ENCODE data around the gene GPR137C.
"Not testable (repeated sequence)": the region's sequence is repeated elsewhere in the genome, so short reads cannot be mapped to it uniquely, and the experiment has no call there.

The GPR137C gene

GRCh38 chr14:52568454-52568853, 15.8 kb downstream of the GPR137C start:
- DNase-seq: not testable (repeated sequence)

- DNase-seq: no peak
Measured at GRCh38 chr14:52575858-52576257, 23.2 kb downstream of the GPR137C start.

DNA sequence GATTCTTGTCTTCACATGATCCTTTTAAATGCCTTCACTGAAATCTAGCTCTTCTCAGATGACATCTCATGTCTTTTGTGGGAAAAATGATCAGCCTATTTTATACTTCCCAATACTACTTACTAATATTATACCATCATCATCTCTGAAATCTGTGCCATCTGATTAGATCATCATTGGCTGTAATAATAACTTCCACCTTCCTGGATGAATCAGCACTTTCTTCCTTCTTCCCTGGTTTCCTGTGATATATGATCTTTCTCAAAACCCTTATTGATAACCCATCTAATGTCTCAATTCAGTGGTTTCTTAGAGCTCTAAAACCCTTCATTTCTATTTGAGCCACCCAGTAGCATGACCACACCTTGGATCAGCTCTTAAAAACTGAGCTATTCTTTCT, 30.9 kb downstream of the GPR137C start:
- DNase-seq: no peak

- DNase-seq: no peak
Measured at GRCh38 chr14:52589646-52590045, 37.0 kb downstream of the GPR137C start.

- DNase-seq: no peak
Measured at GRCh38 chr14:52590318-52590717, 37.7 kb downstream of the GPR137C start.

- no peak for DNase-seq
Measured at GRCh38 chr14:52596320-52596719, 43.7 kb downstream of the GPR137C start.

- no peak for DNase-seq
Measured at GRCh38 chr14:52596861-52597260, 44.2 kb downstream of the GPR137C start.

- no peak for DNase-seq
Measured at GRCh38 chr14:52598568-52598967, 45.9 kb downstream of the GPR137C start.

DNA sequence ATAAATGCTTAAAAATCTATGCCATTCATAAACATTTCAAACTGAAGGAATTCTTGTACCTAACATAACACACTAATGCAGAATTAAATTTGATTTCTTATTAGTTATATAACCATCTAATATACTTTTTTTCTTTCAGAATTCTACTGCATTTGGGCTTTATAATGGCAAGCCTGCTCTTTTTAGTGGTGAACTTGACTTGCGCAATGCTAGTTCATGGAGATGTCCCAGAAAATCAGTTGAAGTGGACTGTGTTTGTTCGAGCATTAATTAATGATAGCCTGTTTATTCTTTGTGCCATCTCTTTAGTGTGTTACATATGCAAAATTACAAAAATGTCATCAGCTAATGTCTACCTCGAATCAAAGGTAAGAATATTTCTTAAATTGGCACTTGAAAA, 47.3 kb downstream of the GPR137C start:
- no peak for DNase-seq

DNA sequence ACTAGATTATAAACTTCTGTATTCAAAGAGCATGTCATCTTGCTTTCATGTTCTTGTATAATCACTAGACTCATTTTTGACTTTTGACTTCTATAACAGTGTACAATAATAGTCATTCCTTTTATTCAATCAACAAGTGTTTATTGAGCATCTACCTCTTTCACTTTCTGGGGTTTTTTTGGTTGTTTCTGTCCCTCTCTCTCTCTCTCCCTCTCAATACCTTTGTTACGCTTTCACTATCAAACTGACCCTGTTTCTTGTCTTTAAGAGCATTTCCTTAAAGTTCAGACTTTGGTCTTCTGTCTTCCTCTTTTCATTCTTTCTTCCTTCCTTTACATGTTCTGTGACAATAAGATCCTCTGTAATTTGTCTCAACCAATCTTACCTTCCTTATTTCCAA, 49.5 kb downstream of the GPR137C start:
- no peak for DNase-seq

GRCh38 chr14:52607061-52607460, 54.4 kb downstream of the GPR137C start:
- DNase-seq: no peak

DNA sequence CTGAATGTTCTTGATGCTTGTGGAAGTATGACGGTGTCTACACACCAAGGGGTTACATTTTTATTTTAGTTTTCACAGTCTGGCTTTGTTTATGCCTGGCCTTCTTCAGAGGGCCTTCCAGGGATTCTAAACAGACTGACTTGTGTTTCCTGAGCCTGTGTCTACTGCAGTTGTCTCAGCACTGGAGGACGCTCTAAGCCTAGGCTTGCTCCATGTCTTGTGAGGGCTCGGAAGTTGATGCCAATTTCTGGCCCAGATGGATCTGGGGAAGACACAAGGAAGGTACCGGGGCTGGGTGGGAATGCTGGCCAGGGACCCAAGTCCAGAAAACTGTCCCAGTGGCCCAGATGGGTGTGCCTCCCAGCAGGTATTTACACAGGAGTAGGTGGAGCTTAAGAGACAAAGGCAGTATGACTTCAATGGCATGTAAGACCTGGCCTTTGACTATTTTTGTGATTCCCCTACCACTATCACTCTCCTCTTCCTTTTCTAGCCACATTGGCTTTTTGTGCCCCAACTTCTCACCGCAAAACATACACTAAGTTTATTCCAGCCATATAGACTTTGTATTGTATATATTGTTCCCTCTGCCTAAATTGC, 56.9 kb downstream of the GPR137C start:
- DNase-seq: no peak

DNA sequence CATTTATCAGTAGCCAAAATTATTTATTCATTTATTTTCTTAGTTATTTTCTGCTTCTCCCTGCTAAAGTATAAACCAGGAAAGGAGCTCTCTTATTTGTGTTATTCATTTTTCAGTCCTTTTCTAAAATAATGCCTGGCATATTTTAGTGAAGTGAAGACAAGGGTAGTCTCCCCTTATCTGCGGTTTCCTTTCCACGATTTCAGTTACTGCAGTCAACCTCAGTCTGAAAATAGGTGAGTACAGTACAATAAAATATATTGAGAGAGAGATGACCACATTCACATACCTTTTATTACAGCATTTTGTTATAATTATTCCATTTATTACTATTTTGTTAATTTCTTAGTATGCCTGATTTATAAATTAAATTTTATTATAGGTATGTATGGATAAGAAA, 57.6 kb downstream of the GPR137C start:
- no peak for DNase-seq

DNA sequence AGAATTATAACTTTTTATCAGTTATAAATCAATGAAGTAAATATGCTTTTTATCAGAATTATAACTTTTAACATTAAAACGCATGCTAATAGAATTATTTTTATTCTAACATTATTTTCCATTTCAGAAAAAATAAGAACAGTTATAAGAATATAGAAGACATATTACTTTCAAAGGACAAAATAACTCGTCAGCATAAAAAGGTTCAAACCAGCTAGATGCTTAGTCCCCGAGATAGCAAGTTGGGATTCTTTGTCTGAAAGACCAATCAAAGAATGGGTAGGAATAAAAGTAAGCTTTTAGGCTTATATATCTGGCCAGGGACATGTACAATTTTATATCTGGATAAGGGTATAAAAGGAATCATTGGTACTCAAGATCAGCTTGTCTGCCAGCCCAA, 66.0 kb downstream of the GPR137C start:
- no peak for DNase-seq

GRCh38 chr14:52619687-52620086, 67.1 kb downstream of the GPR137C start:
- DNase-seq: no peak

DNA sequence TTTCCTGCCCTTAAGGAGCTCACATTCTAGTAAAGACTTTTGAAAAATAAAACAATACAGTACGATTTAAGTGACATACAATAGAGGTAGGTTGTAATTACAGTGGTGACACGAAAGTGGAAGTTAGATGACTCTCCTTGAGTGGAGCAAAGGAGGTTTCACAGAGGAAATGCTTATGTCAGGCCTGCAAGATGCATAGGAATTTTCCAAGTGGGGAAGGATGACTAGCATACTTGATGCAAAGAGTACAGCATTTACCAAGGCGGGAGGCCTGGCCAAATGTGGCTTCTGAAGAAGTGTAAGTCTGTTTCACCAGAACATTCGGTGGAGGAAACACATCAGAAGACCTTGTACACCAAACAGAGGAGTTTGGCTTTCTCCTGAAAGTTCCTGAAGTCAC, 87.5 kb downstream of the GPR137C start:
- no peak for DNase-seq

GRCh38 chr14:52641745-52642144, 89.1 kb downstream of the GPR137C start:
- no peak for DNase-seq

GRCh38 chr14:52649511-52649910, 96.9 kb downstream of the GPR137C start:
- no peak for DNase-seq

DNA sequence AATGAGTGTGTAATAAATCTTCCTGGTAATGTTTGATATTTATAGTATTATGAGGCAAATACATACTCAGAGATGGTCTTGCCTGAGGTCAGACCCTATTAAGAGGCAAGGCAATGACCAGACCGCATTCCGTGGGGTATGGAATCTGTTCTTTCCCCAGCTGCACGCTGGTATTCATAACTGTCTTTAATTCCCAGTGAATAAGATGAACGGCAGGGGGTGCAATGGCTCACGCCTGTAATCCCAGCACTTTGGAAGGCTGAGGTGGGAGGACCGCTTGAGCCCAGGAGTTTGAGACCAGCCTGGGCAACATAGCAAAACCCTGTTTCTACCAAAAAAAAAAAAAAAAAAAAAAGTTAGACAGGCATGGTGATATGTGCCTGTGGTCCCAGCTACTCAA, 98.1 kb downstream of the GPR137C start:
- no peak for DNase-seq

DNA sequence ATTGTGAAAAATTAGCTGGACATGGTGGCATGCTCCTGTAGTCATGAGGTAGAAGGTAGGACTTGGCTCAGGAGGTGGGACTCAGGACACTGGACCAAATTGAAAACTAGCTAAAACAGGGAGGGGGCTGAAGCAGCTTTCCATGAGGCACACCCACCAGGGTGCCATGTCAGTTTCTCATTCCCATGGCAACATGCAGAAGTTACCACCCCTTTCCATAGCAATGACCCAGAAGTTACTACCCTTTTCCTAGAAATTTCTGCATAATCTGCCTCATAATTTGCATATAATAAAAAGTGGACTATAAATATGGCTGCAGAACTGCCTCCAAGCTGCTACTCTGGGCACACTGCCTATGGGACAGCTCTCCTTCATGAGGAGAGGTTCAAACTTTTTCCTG, 104.3 kb downstream of the GPR137C start:
- DNase-seq: no peak

GRCh38 chr14:52660325-52660724, 107.7 kb downstream of the GPR137C start:
- no peak for DNase-seq

- no peak for DNase-seq
Measured at GRCh38 chr14:52660832-52661231, 108.2 kb downstream of the GPR137C start.

- DNase-seq: no peak
Measured at GRCh38 chr14:52661314-52661713, 108.7 kb downstream of the GPR137C start.

GRCh38 chr14:52663850-52664249, 111.2 kb downstream of the GPR137C start:
- no peak for DNase-seq

DNA sequence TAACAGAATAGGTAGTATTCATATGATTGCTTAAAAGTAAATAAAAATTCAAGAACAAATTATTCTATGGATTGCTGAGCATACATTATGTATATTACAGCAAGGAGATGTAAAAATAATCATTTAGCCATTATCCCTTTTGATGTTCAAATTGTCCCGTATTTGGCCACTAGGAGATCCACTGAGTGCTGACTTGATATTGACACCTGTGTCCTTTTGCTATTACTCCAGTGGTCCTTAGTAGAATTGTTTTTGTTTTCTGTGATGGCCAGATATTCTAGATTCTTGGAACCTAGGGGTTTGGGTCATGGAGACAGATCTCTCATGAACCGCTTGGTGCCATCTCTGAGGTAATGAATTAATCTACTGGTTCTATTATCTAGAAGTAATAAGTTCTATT, 126.0 kb downstream of the GPR137C start:
- DNase-seq: no peak

All from activated CD8-positive, alpha-beta memory T cell treated with anti-CD3 and anti-CD28 coated beads, Interleukin-2, amount 50 U/mL, for 4 hours (primary cell).